GM18517 (cell line): Measurements from ENCODE around the gene SRPK3.
"Not testable (repeated sequence)": the region's sequence is repeated elsewhere in the genome, so short reads cannot be mapped to it uniquely, and the experiment has no call there.

Experiments
- ATAC-seq: cut with Tn5 transposase; IDR thresholded peaks from one replicate; pipeline ENCODE4 v1.9.1; 2021; ENCODE audit warnings: mild to moderate bottlenecking, moderate library complexity; ENCODE audit not compliant: unreplicated experiment

The SRPK3 gene

DNA sequence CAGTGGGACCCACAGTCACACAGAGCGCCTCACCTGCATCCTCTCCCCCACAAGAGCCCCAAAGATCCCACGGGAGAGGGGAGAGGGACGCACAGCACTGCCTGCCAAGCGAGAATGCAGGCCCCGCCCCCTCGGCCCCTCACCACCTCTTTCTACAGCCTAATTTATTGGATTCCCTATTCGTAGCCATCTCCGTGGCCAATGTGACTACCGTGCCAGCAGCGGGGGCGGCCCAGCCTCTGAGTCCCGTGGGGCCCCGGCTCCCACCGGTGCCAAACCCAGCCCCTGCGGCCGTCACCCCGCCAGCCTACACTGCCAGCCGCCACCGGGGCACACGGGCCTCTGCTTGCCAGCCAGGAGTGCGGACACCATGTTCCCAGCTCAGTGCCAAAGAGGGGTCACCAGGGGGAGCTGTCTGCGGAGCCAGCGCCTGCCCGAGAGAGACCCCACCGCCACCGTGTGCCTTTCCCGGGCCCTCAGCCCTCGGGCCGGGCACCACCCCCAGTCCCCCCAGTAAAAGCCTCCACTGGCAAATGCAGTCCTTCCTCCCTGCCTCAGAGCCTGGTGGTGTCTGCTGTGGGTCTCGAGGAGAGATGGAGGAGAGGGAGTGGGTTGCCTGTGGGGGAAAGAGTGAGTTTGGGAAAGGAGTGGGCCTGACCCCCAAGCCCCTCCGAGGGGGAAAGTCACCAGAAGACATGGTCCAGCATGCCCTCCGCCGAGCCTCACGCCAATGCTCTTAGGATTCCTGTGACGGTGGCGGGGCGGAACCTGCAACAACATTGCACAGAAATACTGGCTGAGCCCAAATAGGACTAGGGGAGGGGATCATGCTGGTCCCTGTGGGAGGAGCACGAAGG is 36.4 kb upstream of the SRPK3 start:
- no peak for ATAC-seq

DNA sequence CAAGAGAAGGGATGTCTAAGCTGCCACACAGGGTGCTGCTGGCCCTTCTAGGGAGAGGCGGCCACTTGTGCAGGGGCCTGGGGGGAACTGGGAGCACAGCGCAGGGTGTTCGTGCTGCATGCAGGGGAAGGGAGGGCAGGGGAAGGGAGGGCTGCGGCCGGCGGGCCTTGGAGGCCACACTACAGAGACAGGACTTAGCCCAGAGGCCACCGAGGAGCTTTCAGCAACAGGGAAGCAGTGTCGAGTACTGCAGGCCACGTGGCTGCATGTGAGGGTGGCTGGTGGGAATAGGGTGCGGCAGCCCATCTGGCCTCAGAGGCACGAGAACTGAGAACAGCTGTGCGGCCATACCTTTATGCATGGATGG is 35.8 kb upstream of the SRPK3 start:
- not testable (repeated sequence) for ATAC-seq

DNA sequence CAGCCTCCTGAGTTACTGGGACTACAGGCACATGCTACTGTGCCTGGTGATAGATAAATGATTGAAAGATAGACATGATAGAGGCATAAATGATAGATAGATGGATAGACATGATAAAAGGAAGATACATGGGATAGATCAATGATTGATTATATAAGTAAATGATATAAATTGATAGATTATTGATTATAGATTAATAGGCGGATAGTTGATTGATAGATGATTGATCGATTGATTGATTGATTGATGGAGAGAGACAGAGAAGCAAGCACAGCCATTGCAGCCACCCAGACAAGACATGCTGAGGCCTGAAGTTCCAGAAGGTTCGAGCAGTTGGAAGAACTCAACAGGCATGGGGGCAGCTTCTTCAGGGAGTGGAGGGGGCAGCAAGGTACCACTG is 34.5 kb upstream of the SRPK3 start:
- no peak for ATAC-seq

DNA sequence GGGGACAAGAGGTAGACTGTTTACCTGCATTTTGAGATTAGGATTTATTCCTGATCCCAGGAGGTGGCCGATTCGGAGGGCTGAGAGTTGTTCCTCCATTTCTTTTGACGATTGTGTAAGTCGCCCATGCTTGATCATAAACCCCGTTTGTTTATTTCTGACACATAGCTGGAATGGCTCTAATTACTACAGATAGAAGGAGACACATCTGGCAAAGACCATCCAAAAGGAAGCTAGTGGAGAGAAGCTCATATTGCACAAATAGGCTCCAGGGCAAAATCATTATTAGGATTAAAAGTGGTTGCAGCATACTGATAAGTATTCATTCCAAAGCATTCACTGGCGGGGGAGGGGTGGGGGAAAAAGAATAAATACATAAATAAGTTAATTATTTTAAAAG is 33.9 kb upstream of the SRPK3 start:
- not testable (repeated sequence) for ATAC-seq

DNA sequence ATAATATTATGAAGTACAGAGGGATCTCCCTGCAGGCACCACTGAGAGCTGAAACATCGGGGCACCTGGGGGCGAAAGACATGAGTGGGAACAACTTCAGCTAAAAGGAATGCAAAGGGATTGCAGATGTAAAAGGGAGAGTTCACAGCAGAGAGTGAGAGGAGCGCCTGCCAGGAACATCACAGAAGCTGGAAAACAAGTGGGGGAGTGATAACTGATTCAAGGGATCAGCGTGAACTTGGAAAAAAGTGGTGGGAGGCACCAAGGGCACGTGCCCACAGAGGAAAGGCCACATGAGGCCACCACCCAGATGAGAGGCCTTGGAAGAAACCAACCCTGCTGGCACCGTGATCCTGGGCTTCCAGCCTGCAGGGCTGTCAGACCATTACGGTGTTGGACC is 31.8 kb upstream of the SRPK3 start:
- not testable (repeated sequence) for ATAC-seq

DNA sequence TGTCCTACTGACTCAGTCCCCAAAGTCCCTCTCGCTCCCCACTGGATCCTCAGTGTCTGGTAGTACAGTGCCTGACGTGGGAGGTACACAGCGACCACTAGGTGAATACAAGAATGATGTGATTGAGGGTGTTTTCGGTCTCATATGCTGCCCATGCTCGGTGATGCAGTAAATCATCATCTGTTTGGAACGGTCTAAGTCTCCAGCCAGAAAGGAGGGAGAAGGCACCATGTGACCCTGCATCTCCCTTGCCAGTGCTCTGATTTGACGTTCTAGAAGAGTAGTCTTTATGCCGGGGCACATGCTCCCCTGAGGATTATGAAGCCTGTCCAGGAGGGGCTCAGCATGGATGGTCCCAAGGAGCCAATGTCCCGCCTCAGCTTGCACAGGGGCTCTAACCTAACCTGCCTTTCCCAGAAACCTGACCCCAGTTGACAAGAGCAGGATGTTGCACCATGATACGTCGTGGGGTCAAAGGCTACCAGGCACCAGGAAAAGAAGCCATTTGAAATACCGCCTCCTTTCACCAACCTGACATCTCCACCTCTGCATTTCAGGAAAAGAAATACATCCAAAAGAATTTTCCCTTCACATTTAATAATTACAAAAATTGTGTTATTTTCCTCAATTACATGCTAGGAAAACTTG is 30.6 kb upstream of the SRPK3 start:
- no peak for ATAC-seq

DNA sequence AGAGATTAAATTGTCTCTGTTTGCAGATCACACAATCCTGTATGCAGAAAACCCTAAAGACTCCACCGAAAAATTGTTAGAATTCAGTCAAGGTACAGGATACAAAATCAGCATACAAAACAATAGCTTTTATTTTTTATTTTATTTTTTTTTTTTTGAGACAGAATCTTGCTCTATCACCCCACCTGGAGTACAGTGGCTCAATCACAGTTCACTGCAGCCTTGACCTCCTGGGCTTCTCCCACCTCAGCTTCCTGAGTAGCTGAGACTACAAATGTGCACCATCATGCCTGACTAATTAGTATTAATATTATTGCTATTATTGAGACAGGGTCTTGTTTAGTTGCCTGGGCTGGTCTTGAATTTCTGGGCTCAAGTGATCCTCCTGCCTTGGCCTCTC is 25.7 kb upstream of the SRPK3 start:
- no peak for ATAC-seq

DNA sequence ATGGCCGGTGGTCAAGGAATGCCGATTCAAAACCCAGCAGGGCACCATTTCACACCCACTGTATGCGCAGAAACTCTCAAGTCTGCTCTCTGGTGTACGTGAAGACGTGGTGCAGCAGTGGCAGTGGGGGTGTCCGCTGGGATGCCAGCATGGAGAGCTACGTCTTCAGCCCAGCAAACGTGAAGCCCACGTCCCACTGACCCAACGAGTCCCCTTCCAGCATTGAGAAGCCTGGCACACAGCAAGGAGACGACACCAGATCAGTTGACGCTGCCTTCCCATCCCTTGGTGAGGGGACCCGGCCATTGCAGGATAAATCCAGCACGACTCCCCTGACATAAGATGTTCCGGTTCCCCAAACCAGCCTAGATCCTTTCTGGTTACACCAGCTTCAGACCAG is 19.0 kb upstream of the SRPK3 start:
- no peak for ATAC-seq

DNA sequence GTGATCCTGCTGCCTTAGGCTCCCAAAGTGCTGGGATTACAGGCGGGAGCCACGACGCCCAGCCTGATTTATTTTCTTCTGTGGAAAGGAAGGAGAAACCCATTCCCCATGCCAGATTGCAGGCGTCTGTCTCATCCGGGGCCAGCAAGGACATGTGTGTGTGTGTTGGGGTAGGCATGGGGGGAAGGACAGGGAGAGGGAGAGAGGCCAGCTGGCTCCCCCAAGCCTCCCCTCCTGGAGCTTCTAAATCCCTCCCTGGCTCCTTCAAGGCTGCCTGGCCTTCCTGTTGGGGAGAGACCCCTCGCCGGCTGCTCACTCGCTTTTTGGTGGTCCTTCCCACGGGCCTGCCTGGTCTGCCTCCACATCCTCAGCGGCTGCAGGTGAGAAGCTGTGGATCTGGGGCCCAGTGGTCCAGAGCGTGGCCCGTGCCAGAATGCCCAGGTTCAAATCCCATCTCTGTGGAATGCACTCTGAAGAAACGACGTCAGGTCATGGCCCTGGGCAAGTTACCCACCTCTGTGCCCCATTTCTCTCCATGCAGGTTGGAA is 18.1 kb upstream of the SRPK3 start:
- ATAC-seq: no peak

DNA sequence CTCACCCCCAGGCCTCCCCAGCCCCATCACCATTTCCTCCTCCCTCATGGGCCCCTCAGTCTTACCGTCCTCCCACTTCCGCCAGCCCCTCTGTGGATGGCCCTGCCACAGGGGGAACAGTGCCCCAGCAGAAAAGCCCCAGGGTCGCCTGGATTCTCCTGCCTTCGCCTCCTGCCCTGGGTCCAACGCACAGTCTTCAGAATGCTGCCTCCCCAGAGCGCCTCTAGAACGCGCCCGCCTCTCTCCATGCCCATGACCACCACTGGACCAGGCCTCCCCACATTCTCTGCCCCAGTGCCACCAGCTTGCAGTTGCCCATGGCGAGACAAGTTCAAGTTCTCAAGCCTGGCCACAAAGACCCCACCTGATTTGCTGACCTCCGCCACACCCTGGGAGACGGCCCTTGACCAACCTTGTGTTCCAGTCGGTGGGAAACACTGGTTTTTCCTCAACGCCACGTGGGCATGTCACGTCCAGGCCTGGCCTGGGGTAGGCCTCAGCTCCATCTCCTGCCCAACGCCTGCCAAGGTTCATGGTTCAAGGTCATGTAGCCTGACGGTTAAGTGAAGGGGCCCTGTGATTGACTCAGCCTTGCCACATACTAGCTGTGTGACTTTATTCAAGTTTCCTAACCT is 17.4 kb upstream of the SRPK3 start:
- no peak for ATAC-seq

DNA sequence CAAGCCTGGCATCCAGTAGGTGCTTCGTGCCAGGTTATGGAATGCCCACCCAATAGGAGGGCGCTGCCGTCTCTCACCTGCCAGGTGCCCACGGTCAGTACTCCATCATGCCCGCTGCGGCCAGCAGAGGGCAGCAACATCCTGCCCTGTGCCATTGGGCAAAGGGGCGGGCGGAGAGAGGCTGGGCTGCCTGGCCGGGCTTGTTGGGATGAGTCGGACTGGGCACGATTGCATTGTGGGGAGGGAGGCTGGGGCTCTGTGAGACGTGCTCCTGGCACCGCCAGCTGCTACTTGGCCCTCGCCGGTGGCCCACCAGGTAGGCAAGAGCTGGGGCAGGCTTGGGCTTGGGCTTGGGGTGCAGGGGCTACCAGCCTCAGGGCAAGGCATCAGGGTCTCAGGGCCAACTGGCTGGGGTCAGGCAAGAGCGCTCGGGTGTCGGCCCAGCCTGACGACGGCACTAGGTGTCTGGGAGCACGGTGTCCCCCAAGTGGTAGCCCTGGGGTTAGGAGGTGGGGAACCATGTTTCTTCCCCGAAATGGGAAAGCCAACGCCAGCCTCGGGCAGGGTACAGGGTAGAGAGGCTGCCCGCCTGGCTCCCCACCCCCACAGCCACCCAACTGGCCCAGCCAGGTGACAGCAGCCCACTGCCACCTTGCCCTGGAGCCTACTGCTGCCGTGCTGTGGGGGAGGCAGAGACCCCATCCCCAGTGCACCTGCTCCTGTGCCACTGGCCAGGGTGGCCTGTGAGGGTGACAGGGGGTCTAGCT is 16.7 kb upstream of the SRPK3 start, which contains the start of gene PLXNB3:
Gene PLXNB3, plus strand, starts transcription at position 261 of the 767 bp plus-strand sequence. CDS start 1,287 bp downstream, outside the sequence.
- ATAC-seq: no peak

DNA sequence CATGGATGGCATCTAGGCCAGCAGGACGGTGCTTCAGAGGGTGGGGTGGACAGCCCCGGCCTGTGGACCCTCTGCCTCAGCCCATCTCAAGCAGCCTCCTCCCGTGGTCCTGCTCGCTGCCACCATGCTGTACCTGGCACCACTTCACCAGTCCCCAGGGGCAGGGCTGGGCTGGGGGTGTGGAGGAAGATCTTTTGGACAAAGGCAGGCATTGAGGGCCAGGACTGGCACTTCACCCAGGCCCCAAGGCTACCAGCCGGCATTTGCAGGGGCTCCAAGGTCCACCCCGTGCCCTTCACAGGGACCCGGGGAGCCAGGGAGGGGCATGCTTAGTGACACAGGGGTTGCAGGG is 16.1 kb upstream of the SRPK3 start:
- ATAC-seq: no peak

DNA sequence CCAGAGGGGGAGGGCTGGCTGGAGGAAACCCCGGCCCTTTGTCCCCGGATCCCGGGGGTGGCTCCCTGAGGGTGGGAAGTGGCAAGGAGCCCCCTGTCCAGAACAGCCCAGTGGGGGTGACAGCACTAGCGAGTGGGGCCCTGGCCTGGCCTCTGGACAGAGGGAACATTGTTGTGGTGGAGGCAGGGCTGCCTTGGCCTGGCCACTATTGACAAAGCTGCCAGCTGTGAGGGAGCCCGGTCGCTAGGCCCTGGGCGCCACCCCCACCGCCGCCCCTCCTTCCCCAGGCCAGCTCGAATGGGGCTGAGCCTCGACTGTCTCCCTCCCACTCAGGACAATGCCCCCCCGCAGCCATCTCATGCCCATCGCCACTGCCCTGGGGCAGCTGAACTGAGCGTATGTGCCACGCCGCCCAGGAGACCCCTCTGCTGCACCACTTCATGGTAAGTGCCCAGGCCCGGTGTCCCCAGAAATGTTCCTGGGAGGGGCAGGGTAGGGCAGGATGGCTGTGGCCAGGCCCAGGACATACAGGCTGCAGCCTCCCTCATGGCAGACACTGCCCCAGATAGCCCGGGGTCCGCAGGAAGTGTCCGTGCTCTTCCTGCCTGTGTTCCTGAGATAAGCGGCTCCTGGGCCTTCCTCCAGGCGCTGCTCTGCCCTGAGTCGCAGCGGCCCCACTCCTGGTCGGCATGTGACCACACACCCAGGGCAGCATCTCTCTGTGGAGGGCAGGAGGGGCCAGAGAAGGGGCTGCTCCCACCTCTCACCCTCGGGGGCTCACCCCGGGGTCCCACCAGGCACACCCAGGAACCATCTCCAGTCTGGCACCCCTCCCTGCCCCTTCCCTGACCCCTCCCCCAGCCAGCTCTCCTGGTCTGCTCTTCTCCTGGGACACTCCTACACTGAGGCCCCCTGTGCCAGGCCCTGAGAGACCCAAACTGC is 15.4 kb upstream of the SRPK3 start:
- no peak for ATAC-seq

DNA sequence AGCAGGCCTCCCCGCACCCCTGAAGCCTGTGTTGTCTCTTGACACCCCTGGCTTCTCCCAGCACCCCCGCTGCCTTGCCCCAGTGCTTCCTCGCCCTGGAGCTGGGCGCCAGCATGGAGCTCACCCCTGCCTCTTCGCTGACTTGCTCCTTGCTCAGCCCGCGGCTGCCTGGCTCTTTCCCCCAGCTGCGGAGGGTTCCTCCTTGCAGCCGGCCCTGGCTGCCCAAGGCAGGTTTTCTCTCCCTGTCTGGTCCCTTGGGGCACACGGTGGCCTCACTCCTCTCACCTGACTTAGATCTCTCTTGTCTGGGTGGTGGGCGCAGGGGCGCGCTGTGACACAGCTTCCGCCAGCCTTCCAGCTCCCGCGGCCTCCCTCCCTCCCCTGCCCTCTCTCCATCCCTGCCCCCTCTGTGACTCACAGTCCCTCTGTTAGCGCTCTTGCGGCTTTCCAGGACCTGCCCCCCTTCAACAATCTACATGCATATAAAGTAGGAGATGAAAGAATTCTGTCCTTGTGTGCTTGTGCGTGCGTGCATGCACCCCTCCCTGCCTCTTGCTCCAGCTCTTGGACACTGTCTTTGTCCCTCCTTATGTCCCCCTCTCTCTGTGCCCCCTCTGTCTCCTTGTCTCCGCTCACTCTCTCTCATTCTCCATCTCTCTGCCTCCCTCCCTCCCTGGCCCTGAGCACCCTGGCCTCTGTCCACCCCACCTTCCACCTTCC is 14.6 kb upstream of the SRPK3 start:
- no peak for ATAC-seq

DNA sequence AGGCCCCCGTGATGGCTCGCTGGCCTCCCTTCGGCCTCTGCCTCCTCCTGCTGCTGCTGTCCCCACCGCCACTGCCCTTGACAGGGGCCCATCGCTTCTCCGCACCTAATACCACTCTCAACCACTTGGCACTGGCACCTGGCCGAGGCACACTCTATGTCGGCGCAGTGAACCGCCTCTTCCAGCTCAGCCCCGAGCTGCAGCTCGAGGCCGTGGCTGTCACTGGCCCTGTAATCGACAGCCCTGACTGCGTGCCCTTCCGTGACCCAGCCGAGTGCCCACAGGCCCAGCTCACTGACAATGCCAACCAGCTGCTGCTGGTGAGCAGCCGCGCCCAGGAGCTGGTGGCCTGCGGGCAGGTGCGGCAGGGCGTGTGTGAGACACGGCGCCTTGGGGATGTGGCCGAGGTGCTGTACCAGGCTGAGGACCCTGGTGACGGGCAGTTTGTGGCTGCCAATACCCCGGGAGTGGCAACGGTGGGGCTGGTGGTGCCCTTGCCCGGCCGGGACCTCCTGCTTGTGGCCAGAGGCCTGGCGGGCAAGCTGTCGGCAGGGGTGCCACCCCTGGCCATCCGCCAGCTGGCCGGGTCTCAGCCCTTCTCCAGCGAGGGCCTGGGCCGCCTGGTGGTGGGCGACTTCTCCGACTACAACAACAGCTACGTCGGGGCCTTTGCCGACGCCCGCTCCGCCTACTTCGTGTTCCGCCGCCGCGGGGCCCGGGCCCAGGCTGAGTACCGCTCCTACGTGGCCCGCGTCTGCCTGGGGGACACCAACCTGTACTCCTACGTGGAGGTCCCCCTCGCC is 13.8 kb upstream of the SRPK3 start:
- ATAC-seq: no peak

DNA sequence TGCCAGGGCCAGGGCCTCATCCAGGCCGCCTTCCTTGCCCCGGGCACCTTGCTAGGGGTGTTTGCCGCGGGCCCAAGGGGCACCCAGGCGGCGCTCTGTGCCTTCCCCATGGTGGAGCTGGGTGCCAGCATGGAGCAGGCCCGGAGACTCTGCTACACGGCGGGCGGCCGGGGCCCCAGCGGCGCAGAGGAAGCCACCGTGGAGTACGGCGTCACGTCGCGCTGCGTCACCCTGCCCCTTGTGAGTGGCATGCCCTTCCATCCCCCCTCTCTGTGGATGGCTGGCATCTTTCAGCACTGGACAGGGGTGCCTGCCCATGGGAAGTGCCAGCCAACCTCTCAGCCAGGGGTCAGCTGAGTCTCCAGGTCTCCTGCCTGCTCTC is 13.2 kb upstream of the SRPK3 start:
- ATAC-seq: no peak

DNA sequence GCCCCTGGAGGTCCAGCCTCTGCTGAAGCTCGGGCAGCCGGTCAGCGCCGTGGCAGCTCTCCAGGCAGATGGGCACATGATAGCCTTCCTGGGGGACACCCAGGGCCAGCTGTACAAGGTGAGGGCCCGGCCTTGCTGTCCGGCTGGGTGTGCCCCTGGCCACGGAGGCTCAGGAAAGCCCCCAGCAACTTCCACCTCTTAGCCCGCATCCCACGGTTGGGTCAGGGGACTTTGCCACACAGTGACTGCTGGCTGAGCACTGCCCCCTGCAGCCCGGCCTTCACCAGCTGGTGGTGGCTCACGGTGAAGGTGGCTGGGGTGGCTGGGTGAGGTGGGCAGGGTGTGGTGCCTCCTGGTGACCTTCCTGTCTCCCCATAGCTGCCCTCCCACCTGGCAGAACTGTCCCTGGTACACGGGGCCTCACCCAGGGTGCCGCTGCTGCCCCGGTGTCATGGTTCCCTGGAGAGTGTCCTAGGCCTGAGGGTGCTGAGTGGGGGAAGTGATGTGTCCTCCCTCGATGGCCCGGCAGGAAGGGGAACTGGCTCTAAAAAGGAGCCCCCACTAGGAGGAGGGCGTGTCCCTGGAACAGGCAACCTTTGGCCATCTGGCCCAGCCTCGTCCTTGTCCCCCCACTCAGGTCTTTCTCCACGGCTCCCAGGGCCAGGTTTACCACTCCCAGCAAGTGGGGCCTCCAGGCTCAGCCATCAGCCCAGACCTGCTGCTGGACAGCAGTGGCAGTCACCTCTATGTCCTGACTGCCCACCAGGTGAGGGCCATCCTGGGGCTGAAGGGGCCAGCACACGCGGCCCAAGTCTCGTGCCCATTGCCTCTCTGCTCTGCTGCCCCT is 12.3 kb upstream of the SRPK3 start:
- no peak for ATAC-seq
